Right lobe of liver (tissue), 6 donors: Measurements from ENCODE around the gene ACVRL1. TPM values are rescaled to one million over a fixed set of nuclear protein-coding genes. Genes with fewer than 3 reads are reported as not detected.

Source experiments
- ATAC-seq, 4 donors: fragments of 200-7000 bp; cut with Tn5 transposase; one replicate each; pipeline ENCODE4 v1.9.1; 2020; ENCODE audit warnings: mild to moderate bottlenecking in 4 of 4, moderate library complexity in 4 of 4
- DNase-seq, 3 donors: peaks; one replicate each; pipeline ENCODE4 v3.0.0-alpha.2; 2020
- H3K27ac ChIP-seq, 3 donors: fragments of 200-600 bp; one replicate each; pipeline ENCODE4 v1.8.0; 2022
- H3K27me3 ChIP-seq, 2 donors: fragments of 200-600 bp; one replicate each; pipeline ENCODE4 v1.8.0; 2022
- H3K36me3 ChIP-seq, 4 donors: fragments of 200-600 bp; sonication (generic) in 1 of 4; one replicate each; pipeline versions ENCODE4 v1.5.1 to v1.8.0; 2017 to 2022; ENCODE audit warnings: control low read depth in 1 of 4
- H3K4me1 ChIP-seq, 4 donors: fragments of 200-600 bp; sonication (generic) in 1 of 4; one replicate each; pipeline versions ENCODE4 v1.5.1 to v1.8.0; 2017 to 2022; ENCODE audit warnings: control low read depth in 1 of 4
- H3K4me3 ChIP-seq, 3 donors: fragments of 200-600 bp; one replicate each; pipeline ENCODE4 v1.8.0; 2022
- H3K9me3 ChIP-seq, 4 donors: fragments of 200-600 bp; sonication (generic) in 1 of 4; one replicate each; pipeline versions ENCODE4 v1.5.1 to v1.8.0; 2017 to 2022; ENCODE audit warnings: control low read depth in 1 of 4
- CTCF ChIP-seq, 4 donors: fragments of 200-600 bp in 3 of 4; fragments of 450-650 bp in 1 of 4; IDR thresholded peaks; one replicate each; pipeline versions ENCODE4 v1.5.1 to v1.8.0; 2016 to 2022; ENCODE audit warnings: antibody characterized with exemption in 4 of 4, mild to moderate bottlenecking in 2 of 4
- POLR2A ChIP-seq: fragments of 450-650 bp; IDR thresholded peaks from one replicate; pipeline ENCODE4 v1.6.1; 2017; ENCODE audit warnings: antibody characterized with exemption, mild to moderate bottlenecking
- WGBS: methylation state at CpG from one replicate; pipeline ENCODE4 v1.1.6; 2018; ENCODE audit warnings: low coverage, low lambda C conversion rate; ENCODE audit not compliant: insufficient coverage; ENCODE audit errors: missing lambda C conversion rate; 5-methylcytosine and 5-hydroxymethylcytosine counted together
- intact Hi-C, 2 donors: fragments of 100-400 bp; cut with DNase I; formaldehyde crosslinking; loops; one replicate each; pipeline versions ENCODE4 v1.11.2 to v1.14.1; 2022
- total RNA-seq, 6 experiments: library from RNA; depleted of rRNA in 2 of 6; stranded (reverse); fragments of >200 nt in 2 of 6; fragmentation: NEBNext Ultra II Directional in 3 of 6; extraction: Animal tissue kit (Norgen Biotek cat#: 25700) in 3 of 6; gene quantifications; one replicate each; pipeline versions ENCODE4 v1.1.0 to v1.2.4, GENCODE V29; 2016 to 2023
- donor health status: DM: no; HTN: yes; CAD: no.
- donor health status: DM: no; HTN: no; CAD: no.
- donor health status: DM: no; HTN: no; CAD: no.
- donor health status: DM: no; HTN: yes; CAD: no.
- donor health status: DM: no; HTN: yes; CAD: no.

Gene ACVRL1
- total RNA-seq, 6 experiments from 2014 or later: 2.9 to 10.7 (median 6.2) TPM

- DNase-seq (peak in 1 of 3 donors; percentile 10), ATAC-seq (no peak)
- intact Hi-C loops: loop anchor here in 1 of 2 donors (10.0 kb wide), 1 partner anchor 50 kb away; no protein-coding TSS in a partner anchor
- WGBS: 100% methylated on average over 2 of the region's 4 CpGs
- H3K27ac ChIP-seq: no peak overlapping the region
- no peaks in the 10 kb centered on the region for H3K9me3 ChIP-seq
- TF ChIP-seq CTCF (IDR thresholded peaks at IDR 0.05) (no peak), POLR2A (no peak)
- H3K4me3 ChIP-seq: no peak overlapping the region
- H3K36me3 ChIP-seq: no peaks in the 10 kb centered on the region
- no peaks in the 10 kb centered on the region for H3K4me1 ChIP-seq
- no peaks in the 10 kb centered on the region for H3K27me3 ChIP-seq
These were observed 32.8 kb upstream of the ACVRL1 start for GRCh38 chr12:51874486-51874885.

- no peak overlapping the region for H3K4me3 ChIP-seq
- no peak for DNase-seq
- 81% methylated on average over 3 of the region's 3 CpGs for whole genome bisulfite sequencing
These were observed 28.2 kb upstream of the ACVRL1 start for GRCh38 chr12:51879102-51879501.

GRCh38 chr12:51883295-51883694 is 24.0 kb upstream of the ACVRL1 start:
- ATAC-seq (no peak), DNase-seq (no peak)
- intact Hi-C loops: no loop called here
- Histone ChIP-seq H3K27me3 (no peaks in the 10 kb centered on the region), H3K4me3 (no peak overlapping the region), H3K36me3 (no peaks in the 10 kb centered on the region), H3K4me1 (peaks cover 0 to 3% (median 0%) of the 10 kb centered on the region in 4 donors), H3K9me3 (no peaks in the 10 kb centered on the region), H3K27ac (no peak overlapping the region)
- WGBS: 43% methylated on average over 1 of the region's 1 CpG
- TF ChIP-seq POLR2A: no peak
- TF ChIP-seq CTCF (IDR thresholded peaks at IDR 0.05): no peak

More at GRCh38 chr12:51879102-51879501, 28.2 kb upstream of the ACVRL1 start:
- H3K9me3 ChIP-seq: no peaks in the 10 kb centered on the region
- H3K27ac ChIP-seq: no peak overlapping the region
- no peak for ATAC-seq
- no peaks in the 10 kb centered on the region for H3K4me1 ChIP-seq
- H3K27me3 ChIP-seq: no peaks in the 10 kb centered on the region
- TF ChIP-seq CTCF (IDR thresholded peaks at IDR 0.05) (no peak), POLR2A (no peak)
- intact Hi-C loops: loop anchor here in 1 of 2 donors (10.0 kb wide), 1 partner anchor 54 kb away; no protein-coding TSS in a partner anchor
- no peaks in the 10 kb centered on the region for H3K36me3 ChIP-seq

DNA sequence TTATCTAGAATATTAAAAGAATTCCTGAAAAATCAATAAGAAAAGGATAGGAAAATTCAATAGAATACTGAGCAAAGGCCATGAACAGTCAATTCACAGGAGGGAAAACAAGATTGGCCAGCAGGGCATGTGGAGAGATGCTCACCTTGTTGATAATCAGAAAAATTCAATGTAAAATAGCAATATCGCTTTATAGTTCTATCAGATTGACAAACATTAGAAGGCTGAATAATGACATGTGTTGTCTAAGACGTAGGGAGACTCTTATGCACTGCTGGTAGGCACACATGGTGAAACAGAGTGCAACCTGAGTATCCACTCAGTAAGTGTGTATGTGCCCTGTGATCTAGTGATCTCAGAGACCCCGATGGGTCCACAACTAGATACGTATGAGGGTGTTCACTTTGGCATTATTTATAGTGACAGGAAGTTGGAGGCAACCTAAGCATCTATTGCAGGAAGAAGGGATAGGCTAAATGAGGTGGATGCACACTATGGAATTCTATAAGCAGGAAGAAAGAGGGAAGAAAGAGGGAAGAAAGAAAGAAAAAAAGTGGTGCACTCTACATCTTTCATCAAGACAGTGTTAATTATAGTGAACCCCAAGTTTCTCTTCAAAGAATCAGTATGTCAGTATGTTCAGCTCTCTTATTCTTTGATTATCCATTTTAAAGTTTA is 23.2 kb upstream of the ACVRL1 start:
- no peaks in the 10 kb centered on the region for H3K36me3 ChIP-seq
- H3K27ac ChIP-seq: peak overlapping the region in 1 of 3 donors; percentile 62
- H3K27me3 ChIP-seq: no peaks in the 10 kb centered on the region
- intact Hi-C loops: no loop called here
- peaks cover 0 to 3% (median 0%) of the 10 kb centered on the region in 4 donors for H3K4me1 ChIP-seq
- no peak for DNase-seq
- ATAC-seq: peak in 1 of 4 donors; percentile 0
- TF ChIP-seq POLR2A (no peak), CTCF (IDR thresholded peaks at IDR 0.05) (no peak)
- H3K4me3 ChIP-seq: no peak overlapping the region
- no peaks in the 10 kb centered on the region for H3K9me3 ChIP-seq
- 71% methylated on average over 4 of the region's 4 CpGs for WGBS
